DOHH2 (cell line): ENCODE measurements around the gene CNTNAP5.

Source experiments
- H3F3A ChIP-seq: fragments of 200-600 bp; sonication (generic), shearing (Covaris generic); 2 replicates; pipeline ENCODE4 v1.6.0; 2016; ENCODE audit warnings: antibody characterized with exemption, mild to moderate bottlenecking; ENCODE audit not compliant: control insufficient read depth, insufficient read depth
- H3K27ac ChIP-seq: fragments of 200-600 bp; sonication (generic); 2 replicates; pipeline ENCODE4 v1.5.1; 2014; ENCODE audit warnings: low read depth, mild to moderate bottlenecking, low read length, moderate library complexity
- H3K27me3 ChIP-seq: fragments of 200-600 bp; sonication (generic); 2 replicates; pipeline ENCODE4 v1.6.1; 2014; ENCODE audit warnings: mild to moderate bottlenecking, low read length, mixed read lengths; ENCODE audit not compliant: control insufficient read depth
- H3K36me3 ChIP-seq: fragments of 200-600 bp; sonication (generic); 2 replicates; pipeline ENCODE4 v1.6.1; 2014; ENCODE audit warnings: mild to moderate bottlenecking, low read length, moderate library complexity, mixed read lengths; ENCODE audit not compliant: control insufficient read depth
- H3K4me1 ChIP-seq: fragments of 200-600 bp; sonication (generic); 2 replicates; pipeline ENCODE4 v1.6.1; 2014; ENCODE audit warnings: mild to moderate bottlenecking, low read length, mixed read lengths; ENCODE audit not compliant: control insufficient read depth
- H3K4me2 ChIP-seq: fragments of 200-600 bp; sonication (generic); 2 replicates; pipeline ENCODE4 v1.6.0; 2014; ENCODE audit warnings: mild to moderate bottlenecking, low read length, moderate library complexity
- H3K4me3 ChIP-seq: fragments of 200-600 bp; sonication (generic); 2 replicates; pipeline ENCODE4 v1.5.1; 2014; ENCODE audit warnings: mild to moderate bottlenecking, low read length, mixed read lengths
- H3K79me2 ChIP-seq: fragments of 200-600 bp; sonication (generic); 2 replicates; pipeline ENCODE4 v1.6.1; 2014; ENCODE audit warnings: mild to moderate bottlenecking, low read length, mixed read lengths; ENCODE audit not compliant: control insufficient read depth
- H3K9me2 ChIP-seq: fragments of 200-600 bp; sonication (generic); replicated peaks from 2 replicates; pipeline ENCODE4 v1.6.1; 2014; ENCODE audit warnings: mild to moderate bottlenecking, low read length, mixed read lengths; ENCODE audit not compliant: control insufficient read depth
- H3K9me3 ChIP-seq: fragments of 200-600 bp; sonication (generic); 2 replicates; pipeline ENCODE4 v1.6.1; 2014; ENCODE audit warnings: antibody characterized with exemption, low read length, mixed read lengths; ENCODE audit not compliant: control insufficient read depth, insufficient read depth
- H4K20me1 ChIP-seq: fragments of 200-600 bp; sonication (generic); 2 replicates; pipeline ENCODE4 v1.6.0; 2014; ENCODE audit warnings: low read depth, mild to moderate bottlenecking, antibody characterized with exemption, low read length, moderate library complexity; ENCODE audit not compliant: control insufficient read depth, insufficient read depth
- CTCF ChIP-seq: fragments of 200-600 bp; sonication (generic); IDR thresholded peaks from one replicate; pipeline ENCODE4 v1.5.1; 2014; ENCODE audit warnings: antibody characterized with exemption, mild to moderate bottlenecking, low read depth, low read length; ENCODE audit not compliant: poor library complexity, severe bottlenecking
- EZH2phosphoT487 ChIP-seq: fragments of 200-600 bp; sonication (generic); IDR thresholded peaks from 2 replicates; pipeline ENCODE4 v1.6.1; 2017; ENCODE audit warnings: borderline replicate concordance, mild to moderate bottlenecking, antibody characterized with exemption, low read length, moderate library complexity, mixed read lengths

The CNTNAP5 gene

GRCh38 chr2:124080281-124081153 lies 55.4 kb downstream of the CNTNAP5 start:
- no peak overlapping the region for H3K4me3 ChIP-seq
- H3K4me2 ChIP-seq = no peak overlapping the region
- no peaks in the 10 kb centered on the region for H3K79me2 ChIP-seq
- no peaks in the 10 kb centered on the region for H3K9me2 ChIP-seq
- H3K36me3 ChIP-seq = no peaks in the 10 kb centered on the region
- no peaks in the 10 kb centered on the region for H3K4me1 ChIP-seq
- no peaks in the 10 kb centered on the region for H3K27me3 ChIP-seq
- H3K27ac ChIP-seq = no peak overlapping the region
- no peak for TF ChIP-seq EZH2phosphoT487
- TF ChIP-seq CTCF = no peak
- no peaks in the 10 kb centered on the region for H3F3A ChIP-seq
- H3K9me3 ChIP-seq = no peaks in the 10 kb centered on the region
- H4K20me1 ChIP-seq = no peaks in the 10 kb centered on the region

- H3K27me3 ChIP-seq = no peaks in the 10 kb centered on the region
- H3K4me3 ChIP-seq = no peak overlapping the region
- no peak overlapping the region for H3K27ac ChIP-seq
- no peak for TF ChIP-seq EZH2phosphoT487
- TF ChIP-seq CTCF = no peak
- no peaks in the 10 kb centered on the region for H3K4me1 ChIP-seq
- H3K9me3 ChIP-seq = no peaks in the 10 kb centered on the region
- no peaks in the 10 kb centered on the region for H3F3A ChIP-seq
- no peaks in the 10 kb centered on the region for H4K20me1 ChIP-seq
- H3K4me2 ChIP-seq = no peak overlapping the region
- no peaks in the 10 kb centered on the region for H3K79me2 ChIP-seq
- no peaks in the 10 kb centered on the region for H3K9me2 ChIP-seq
- H3K36me3 ChIP-seq = no peaks in the 10 kb centered on the region
Observed at GRCh38 chr2:124081154-124081716, 56.1 kb downstream of the CNTNAP5 start.

GRCh38 chr2:124088616-124089015 lies 63.5 kb downstream of the CNTNAP5 start:
- Histone ChIP-seq H3K36me3 (no peaks in the 10 kb centered on the region), H3K4me2 (no peak overlapping the region), H4K20me1 (no peaks in the 10 kb centered on the region), H3K4me1 (no peaks in the 10 kb centered on the region), H3K9me3 (no peaks in the 10 kb centered on the region), H3K4me3 (no peak overlapping the region), H3K27ac (no peak overlapping the region), H3F3A (no peaks in the 10 kb centered on the region), H3K9me2 (no peaks in the 10 kb centered on the region), H3K27me3 (no peaks in the 10 kb centered on the region), H3K79me2 (no peaks in the 10 kb centered on the region)
- TF ChIP-seq EZH2phosphoT487 = no peak
- TF ChIP-seq CTCF = no peak
